ENCODE results near the gene KIF26B.

KIF26B gene

DNA sequence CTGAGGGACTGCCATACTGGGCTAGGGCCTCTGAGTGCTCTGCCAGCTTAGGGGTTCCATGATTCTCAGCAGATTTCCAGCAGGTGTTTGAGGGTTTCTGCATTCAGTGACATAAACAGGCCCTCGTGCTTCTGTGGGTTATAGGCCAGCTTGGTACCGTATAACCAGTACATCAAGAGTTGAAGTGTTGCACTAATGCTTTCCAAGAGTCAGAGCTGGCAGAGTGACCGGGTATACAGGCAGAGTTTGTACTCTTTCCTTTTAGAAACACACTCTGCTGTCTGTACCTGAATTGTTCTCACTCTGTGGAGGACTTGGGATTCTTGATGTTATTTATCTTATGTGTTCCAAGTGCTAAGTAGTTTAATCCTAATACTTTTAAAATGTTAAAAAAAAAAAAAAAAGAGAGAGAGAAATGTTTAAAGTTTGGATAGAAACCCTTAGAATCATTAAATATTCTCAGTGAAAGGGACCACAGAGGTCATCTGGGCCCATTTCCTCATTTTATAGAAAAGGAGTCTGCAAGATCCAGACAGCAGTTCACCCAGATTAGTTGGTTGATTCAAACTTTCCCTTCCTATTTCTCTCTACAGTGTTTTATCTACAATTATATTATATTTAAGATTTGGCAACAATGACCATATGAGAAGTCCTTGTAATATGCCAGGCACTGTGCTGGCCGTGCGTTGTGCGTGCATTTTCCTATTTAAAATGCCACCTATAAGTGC is 325.8 kb downstream of the KIF26B start:
- H3K36me3 Mint-ChIP-seq, result no peaks in the 10 kb centered on the region
- H3K4me3 Mint-ChIP-seq, result no peak overlapping the region
- peaks cover 2% of the 10 kb centered on the region for H3K27me3 Mint-ChIP-seq
- no peaks in the 10 kb centered on the region for H3K4me1 Mint-ChIP-seq (ENCODE audit: low read depth)
- H3K9me3 Mint-ChIP-seq (ENCODE audit: low read depth), result no peaks in the 10 kb centered on the region
- H3K27ac Mint-ChIP-seq, result no peak overlapping the region

DNA sequence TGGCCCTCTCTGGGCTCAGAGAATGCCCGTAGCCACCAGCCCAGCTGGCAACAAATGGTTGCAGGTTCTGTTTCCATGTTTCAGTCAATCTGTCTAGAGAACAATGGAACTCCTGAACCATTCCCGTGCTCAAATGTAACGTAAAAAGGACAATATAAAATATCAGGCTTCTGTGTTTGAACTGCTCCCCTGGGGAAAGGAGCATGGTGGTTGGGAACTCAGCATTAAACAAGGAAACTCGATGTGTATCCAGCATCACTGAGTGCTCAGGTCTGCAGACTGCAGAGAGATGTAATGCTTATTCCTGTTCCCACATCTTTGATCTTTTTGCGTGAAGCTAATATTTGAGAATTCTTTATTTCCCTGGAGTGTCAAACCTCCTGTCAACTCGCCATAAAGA is 326.5 kb downstream of the KIF26B start:
- Mint-ChIP-seq H3K4me1 (ENCODE audit: low read depth) (no peaks in the 10 kb centered on the region), H3K9me3 (ENCODE audit: low read depth) (no peaks in the 10 kb centered on the region), H3K36me3 (no peaks in the 10 kb centered on the region), H3K27ac (no peak overlapping the region), H3K27me3 (peaks cover 2% of the 10 kb centered on the region), H3K4me3 (no peak overlapping the region)

DNA sequence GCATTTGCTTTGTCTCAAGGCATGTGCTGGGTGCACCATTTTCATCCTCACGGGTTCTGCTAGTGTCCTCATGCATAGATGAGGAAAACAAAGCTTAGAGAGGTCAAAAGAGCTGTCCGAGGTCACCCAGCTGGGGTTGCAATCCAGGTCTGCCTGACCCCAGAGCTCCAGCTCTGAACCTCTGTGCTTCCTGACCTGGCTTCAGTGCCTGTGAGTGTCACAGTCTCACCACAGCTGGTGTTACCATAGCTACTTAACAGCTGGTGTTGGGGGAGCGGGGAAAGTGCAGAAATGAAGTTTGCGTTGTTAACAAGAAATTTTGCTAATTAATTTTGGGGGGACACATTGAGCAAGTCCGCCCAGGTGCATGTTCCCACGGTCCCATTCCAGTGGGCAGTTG is 328.5 kb downstream of the KIF26B start:
- Mint-ChIP-seq H3K4me3 (no peak overlapping the region), H3K27ac (no peak overlapping the region), H3K9me3 (ENCODE audit: low read depth) (no peaks in the 10 kb centered on the region), H3K36me3 (no peaks in the 10 kb centered on the region), H3K4me1 (ENCODE audit: low read depth) (no peaks in the 10 kb centered on the region), H3K27me3 (peaks cover 2% of the 10 kb centered on the region)

DNA sequence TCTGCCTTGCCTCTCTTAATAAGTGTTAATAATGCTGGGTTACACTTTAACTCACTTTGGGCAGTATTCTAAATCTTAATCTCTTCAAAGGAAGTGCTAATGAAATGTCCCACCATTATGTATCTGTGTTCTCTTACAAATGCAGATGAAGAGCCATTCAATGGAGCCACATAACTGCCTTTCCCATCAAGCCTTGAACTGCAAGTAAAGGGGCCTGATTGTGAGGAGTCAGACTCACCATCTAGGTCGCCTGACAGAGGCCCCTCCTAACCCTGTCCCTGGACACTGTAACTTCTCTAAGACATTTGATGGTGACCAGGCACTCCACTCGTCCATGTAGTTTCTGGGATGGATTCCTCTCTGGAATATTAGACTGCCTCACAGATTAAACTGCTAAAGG is 329.4 kb downstream of the KIF26B start:
- H3K27ac Mint-ChIP-seq, result no peak overlapping the region
- no peaks in the 10 kb centered on the region for H3K9me3 Mint-ChIP-seq (ENCODE audit: low read depth)
- H3K4me3 Mint-ChIP-seq, result no peak overlapping the region
- H3K27me3 Mint-ChIP-seq, result peaks cover 2% of the 10 kb centered on the region
- H3K36me3 Mint-ChIP-seq, result no peaks in the 10 kb centered on the region
- no peaks in the 10 kb centered on the region for H3K4me1 Mint-ChIP-seq (ENCODE audit: low read depth)

DNA sequence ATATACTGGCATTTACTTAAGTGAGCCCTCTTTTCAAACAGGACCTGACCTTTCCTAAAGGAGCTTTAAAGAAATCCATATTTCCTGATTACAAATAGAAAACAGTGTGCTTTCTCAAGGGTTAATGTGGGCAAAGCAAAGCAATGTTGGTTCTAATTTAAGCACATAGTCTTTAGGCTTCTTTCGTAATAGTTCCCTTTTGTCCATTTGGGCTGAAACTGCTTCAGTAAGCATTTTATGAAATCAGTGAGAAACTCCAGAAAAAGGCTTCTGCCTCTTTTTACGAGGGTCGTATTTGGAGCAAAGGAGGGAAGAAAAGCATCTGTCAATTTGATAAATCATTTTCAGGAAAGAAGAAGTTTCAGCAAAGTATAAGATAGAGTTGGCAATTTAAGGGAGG is 331.2 kb downstream of the KIF26B start:
- Mint-ChIP-seq H3K4me1 (ENCODE audit: low read depth) (no peaks in the 10 kb centered on the region), H3K9me3 (ENCODE audit: low read depth) (no peaks in the 10 kb centered on the region), H3K4me3 (no peak overlapping the region), H3K27ac (no peak overlapping the region), H3K27me3 (peaks cover 3% of the 10 kb centered on the region), H3K36me3 (no peaks in the 10 kb centered on the region)

DNA sequence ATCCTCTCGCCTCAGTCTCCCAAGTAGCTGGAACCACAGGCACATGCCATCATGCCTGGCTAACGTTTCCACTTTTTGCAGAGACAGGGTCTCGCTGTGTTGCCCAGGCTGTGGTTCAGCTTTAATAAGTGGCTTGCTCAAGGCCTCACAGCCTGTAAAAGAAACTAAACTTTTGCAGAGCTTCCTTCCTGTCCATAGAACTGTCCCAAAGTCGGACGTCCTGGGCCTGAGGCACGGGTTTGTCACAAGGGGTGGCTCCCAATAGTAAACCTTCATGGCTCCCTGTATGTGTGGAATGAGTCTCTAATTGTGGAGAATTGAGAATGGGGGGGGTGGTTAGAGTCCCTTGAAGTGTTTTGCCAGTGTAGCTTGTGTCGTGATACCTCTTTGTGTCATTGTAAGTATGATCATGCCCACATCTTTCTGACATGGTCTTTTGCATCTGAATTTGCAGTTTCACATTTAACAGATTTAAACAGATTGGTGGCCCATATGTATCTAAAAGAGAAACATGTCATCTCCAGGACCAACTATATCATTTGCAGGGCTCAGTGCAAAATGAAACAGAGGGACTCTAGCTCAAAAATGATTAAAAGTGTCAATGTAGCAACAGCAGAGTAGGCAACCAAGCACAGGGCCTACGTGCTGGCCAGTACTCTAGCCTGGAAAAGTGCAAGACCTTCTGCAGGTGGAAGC is 332.1 kb downstream of the KIF26B start:
- H3K27ac Mint-ChIP-seq, result no peak overlapping the region
- no peaks in the 10 kb centered on the region for H3K9me3 Mint-ChIP-seq (ENCODE audit: low read depth)
- H3K27me3 Mint-ChIP-seq, result peaks cover 5% of the 10 kb centered on the region
- no peak overlapping the region for H3K4me3 Mint-ChIP-seq
- H3K4me1 Mint-ChIP-seq (ENCODE audit: low read depth), result no peaks in the 10 kb centered on the region
- no peaks in the 10 kb centered on the region for H3K36me3 Mint-ChIP-seq

DNA sequence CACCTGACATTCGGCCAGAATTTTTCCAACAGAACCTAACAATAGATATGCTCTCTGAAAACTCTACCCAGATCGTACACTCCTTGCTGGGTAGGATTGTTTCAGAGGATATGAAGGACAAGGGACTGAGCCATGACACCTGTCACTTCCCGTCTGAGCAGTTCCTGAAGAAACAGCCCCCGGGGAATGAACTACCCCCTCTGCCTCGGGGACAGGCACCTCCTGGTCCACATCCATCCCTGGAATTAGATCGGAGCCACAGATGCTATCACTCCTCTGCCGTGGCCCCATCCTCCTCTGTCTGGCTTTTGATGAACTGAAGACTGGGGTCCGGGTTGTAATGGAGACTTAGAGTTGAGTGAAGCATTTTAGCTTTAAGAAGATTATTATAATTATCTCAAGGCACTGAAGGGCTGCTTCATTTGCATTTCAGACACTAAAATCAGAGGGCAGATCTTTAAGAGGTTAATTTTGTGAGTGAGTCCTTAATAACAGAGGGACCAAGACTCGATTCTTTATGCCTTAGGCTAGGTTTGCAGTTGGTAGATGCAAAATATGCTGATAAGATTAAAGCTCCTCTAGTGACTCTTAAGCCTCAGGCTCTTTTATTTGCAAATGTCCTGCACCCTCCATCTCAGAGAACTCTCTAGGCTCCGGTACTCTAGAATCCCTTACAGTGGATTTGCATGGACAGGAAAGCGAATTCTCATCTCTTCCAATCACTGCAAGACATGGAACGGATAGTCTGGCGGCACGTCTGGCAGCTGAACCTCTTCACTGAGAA is 333.8 kb downstream of the KIF26B start:
- Mint-ChIP-seq H3K9me3 (ENCODE audit: low read depth) (no peaks in the 10 kb centered on the region), H3K27me3 (peaks cover 5% of the 10 kb centered on the region), H3K36me3 (no peaks in the 10 kb centered on the region), H3K4me1 (ENCODE audit: low read depth) (no peaks in the 10 kb centered on the region), H3K4me3 (no peak overlapping the region), H3K27ac (no peak overlapping the region)

DNA sequence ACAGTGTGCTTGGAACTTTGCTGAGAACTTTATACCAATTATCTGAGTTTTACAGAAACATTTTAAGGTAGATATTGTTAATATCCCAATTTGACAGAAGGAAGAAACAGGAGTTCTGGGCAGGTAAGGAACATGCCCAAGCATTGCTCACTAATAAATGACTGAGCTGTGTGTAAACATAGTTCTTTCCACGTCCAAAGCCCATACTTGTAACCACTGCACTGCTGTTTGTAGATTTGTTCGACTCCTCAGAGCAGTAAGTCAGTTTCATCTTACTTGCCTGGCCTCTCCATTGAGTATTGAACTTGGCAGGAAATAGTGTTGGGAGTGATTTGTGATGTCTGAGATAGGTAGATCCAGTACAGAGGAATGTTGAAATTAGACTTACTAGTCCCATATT is 335.1 kb downstream of the KIF26B start:
- peaks cover 3% of the 10 kb centered on the region for H3K27me3 Mint-ChIP-seq
- H3K27ac Mint-ChIP-seq, result no peak overlapping the region
- no peaks in the 10 kb centered on the region for H3K9me3 Mint-ChIP-seq (ENCODE audit: low read depth)
- H3K4me1 Mint-ChIP-seq (ENCODE audit: low read depth), result no peaks in the 10 kb centered on the region
- H3K4me3 Mint-ChIP-seq, result no peak overlapping the region
- no peaks in the 10 kb centered on the region for H3K36me3 Mint-ChIP-seq

DNA sequence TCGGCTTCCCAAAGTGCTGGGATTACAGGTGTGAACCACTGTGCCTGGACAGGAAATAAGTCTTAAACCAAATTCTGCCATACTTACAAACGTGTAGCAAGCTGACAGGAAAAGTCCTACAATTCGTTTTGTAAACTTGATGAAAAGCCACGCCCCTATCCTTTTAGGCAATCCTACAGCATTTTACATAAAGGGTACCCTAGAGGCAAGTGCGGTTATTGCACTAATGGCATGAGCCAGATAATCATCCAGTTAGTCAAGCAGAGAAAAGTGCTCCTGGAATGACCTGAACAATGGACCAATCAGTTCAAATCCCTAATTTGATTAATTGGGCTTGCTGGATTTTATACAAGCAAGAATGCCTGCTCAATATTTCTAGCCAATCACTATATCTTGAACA is 338.2 kb downstream of the KIF26B start:
- no peak overlapping the region for H3K4me3 Mint-ChIP-seq
- H3K9me3 Mint-ChIP-seq (ENCODE audit: low read depth), result no peaks in the 10 kb centered on the region
- H3K27ac Mint-ChIP-seq, result no peak overlapping the region
- H3K36me3 Mint-ChIP-seq, result no peaks in the 10 kb centered on the region
- no peaks in the 10 kb centered on the region for H3K4me1 Mint-ChIP-seq (ENCODE audit: low read depth)
- H3K27me3 Mint-ChIP-seq, result peaks cover 3% of the 10 kb centered on the region

DNA sequence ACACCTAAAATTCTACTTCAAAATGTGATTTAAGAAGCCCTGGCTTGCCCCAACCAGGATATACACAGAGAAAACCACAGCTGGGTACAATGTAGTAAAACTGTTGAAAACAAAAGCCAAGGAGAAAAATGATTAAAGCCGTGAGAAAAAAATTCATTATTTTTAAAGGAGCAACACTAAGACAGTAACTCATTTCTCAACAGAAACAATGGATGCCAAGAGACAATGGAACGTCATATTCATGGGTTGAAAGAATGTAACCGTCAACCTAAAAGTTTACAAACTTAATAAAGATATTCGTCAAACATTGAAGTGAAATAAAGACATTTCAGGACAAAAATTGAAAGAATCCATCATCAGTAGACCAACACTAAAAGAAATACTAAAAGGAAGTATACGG is 340.9 kb downstream of the KIF26B start:
- Mint-ChIP-seq H3K4me1 (ENCODE audit: low read depth) (no peaks in the 10 kb centered on the region), H3K27ac (no peak overlapping the region), H3K4me3 (no peak overlapping the region), H3K36me3 (no peaks in the 10 kb centered on the region), H3K9me3 (ENCODE audit: low read depth) (no peaks in the 10 kb centered on the region), H3K27me3 (peaks cover 2% of the 10 kb centered on the region)

DNA sequence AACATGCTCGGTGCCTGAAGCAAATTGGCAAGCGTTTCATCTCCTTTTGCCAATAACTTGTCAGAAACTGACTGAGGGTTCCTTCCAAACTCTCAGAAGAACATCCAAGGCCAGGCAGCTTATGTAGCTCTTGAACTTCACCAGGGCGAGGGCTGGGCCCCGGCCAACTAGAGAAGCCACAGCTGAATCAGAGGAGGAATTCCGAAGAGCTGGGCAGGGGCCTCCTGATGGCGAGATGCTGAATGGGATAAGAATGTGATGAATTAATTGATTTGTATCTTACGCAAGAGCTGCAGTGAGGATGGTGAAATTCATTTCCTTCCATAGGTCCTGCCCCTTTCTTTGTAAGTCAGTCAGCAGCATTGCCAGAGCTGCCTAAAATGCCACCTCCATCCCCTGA is 345.8 kb downstream of the KIF26B start:
- Mint-ChIP-seq H3K27ac (no peak overlapping the region), H3K27me3 (no peaks in the 10 kb centered on the region), H3K4me3 (no peak overlapping the region), H3K9me3 (ENCODE audit: low read depth) (no peaks in the 10 kb centered on the region), H3K4me1 (ENCODE audit: low read depth) (no peaks in the 10 kb centered on the region), H3K36me3 (no peaks in the 10 kb centered on the region)

DNA sequence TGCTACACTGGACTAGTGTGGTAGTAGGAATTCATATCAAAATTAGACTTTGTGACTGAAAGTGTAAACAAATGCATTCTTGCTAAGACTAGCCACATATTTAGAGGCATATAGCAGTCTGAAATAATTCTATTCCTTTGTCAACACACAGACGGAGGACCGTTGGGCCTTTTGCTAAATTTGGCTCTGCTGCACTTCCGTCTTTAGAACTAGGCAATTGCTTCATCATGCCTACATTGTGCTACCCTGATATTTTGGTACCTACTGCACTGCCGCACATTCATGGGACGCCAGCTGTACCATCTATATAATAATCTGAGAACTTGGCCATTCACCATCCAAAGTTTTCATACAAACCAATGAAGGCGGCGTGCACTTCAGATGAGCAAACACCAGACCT is 346.8 kb downstream of the KIF26B start:
- Mint-ChIP-seq H3K4me3 (no peak overlapping the region), H3K27ac (no peak overlapping the region), H3K9me3 (ENCODE audit: low read depth) (no peaks in the 10 kb centered on the region), H3K36me3 (no peaks in the 10 kb centered on the region), H3K27me3 (no peaks in the 10 kb centered on the region), H3K4me1 (ENCODE audit: low read depth) (no peaks in the 10 kb centered on the region)

DNA sequence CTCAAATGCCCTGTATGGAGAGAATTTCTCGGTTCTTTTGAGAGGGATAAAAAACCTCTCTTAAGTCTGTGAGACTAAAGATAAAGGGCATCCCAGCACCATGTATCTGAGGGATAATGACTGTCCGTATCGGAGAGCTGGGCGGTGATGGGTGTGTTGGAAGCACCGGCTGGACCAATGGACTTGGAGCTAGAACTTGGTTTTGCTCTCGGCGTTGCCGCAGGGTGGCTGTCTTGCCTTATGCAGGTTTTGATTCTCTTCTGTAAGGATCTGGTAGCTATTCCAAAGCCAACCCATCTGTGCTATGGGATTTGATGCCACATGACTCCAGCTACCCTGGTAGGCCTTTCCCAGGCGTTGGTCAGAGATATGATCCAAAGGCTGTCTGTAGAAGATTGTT is 348.8 kb downstream of the KIF26B start:
- H3K27ac Mint-ChIP-seq, result no peak overlapping the region
- H3K36me3 Mint-ChIP-seq, result no peaks in the 10 kb centered on the region
- no peaks in the 10 kb centered on the region for H3K4me1 Mint-ChIP-seq (ENCODE audit: low read depth)

DNA sequence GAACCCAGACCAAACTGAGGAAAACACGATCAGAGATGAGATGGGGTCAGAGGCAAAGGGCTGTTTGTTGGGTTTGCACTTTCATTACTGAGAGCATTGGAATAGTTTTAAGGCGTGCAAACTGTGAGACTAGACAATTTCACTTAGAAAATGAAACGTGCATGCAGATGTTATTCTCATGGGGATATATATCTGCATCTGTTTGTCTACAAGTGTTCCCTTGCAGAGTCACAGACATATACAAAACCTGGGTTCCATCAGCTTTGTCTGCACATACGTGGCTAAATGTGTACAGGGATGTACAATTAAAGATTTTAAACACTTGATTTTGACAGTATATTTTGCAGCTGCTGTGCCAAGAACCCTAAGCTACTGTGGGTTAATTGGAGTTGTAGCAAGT is 355.4 kb downstream of the KIF26B start:
- peaks cover 2% of the 10 kb centered on the region for H3K36me3 Mint-ChIP-seq
- no peaks in the 10 kb centered on the region for H3K9me3 Mint-ChIP-seq (ENCODE audit: low read depth)
- no peaks in the 10 kb centered on the region for H3K4me1 Mint-ChIP-seq (ENCODE audit: low read depth)
- peaks cover 4% of the 10 kb centered on the region for H3K27me3 Mint-ChIP-seq
- no peak overlapping the region for H3K27ac Mint-ChIP-seq
- no peak overlapping the region for H3K4me3 Mint-ChIP-seq

More for the DNA sequence above, 348.8 kb downstream of the KIF26B start:
- no peak overlapping the region for H3K4me3 Mint-ChIP-seq
- no peaks in the 10 kb centered on the region for H3K27me3 Mint-ChIP-seq
- no peaks in the 10 kb centered on the region for H3K9me3 Mint-ChIP-seq (ENCODE audit: low read depth)

DNA sequence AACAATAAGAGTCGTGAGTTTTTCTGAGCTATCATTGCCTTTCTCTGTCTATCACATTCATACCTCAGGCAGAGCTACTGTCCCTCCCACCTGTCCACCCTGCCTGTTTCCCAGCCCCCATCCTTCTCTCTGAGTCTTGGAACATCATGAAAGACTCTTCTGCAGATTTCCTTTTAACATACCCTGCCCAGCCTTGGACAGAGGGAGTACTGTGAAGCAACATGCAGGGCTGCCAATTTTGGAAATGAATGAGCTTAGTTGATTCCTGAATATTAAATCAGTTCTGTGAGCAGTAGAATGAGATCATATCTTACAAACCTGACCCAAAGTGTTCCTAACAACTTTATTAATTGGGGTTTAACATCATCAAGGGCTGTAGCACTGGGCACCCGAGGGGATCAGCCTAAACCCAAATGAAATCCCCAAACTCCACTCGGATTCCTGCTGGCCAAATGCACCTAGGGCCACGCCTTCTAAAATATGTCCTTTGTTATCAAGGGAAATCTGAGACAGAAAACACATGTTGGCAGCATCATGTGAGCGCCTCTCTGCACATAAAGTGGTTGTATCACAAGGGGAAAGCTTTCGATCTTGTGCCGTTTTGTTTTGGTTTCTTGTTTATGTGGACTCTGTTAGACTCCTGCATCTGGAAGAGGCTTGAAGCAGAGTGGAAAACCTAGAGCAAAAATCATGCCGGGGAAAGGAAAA is 357.6 kb downstream of the KIF26B start:
- H3K27me3 Mint-ChIP-seq, result peaks cover 6% of the 10 kb centered on the region
- H3K36me3 Mint-ChIP-seq, result peaks cover 2% of the 10 kb centered on the region
- H3K9me3 Mint-ChIP-seq (ENCODE audit: low read depth), result no peaks in the 10 kb centered on the region
- H3K27ac Mint-ChIP-seq, result no peak overlapping the region
- no peaks in the 10 kb centered on the region for H3K4me1 Mint-ChIP-seq (ENCODE audit: low read depth)
- H3K4me3 Mint-ChIP-seq, result no peak overlapping the region
